K562 (cell line): Measurements from ENCODE around the gene KPNA4. TPM values are rescaled to one million over a fixed set of nuclear protein-coding genes. Genes with fewer than 3 reads are reported as not detected.

Source experiments
- ATAC-seq: fragments of 200-7000 bp; cut with Tn5 transposase; 3 replicates; pipeline ENCODE4 v1.9.1; 2020; ENCODE audit warnings: moderate library complexity
- BruUV-seq: library from RNA; stranded (reverse); fragments of 400-500 nt; replicated peaks from 2 replicates; lab custom pipeline; 2021; lab: Mats Ljungman, UMichigan
- CTCF ChIA-PET: fragments of 300-600 bp; formaldehyde crosslinking; extraction: SDS; loops from one replicate; lab custom pipeline; 2021; ENCODE audit warnings: low intra/inter-chr PET ratio; lab: Yijun Ruan, JAX
- POLR2A ChIA-PET: fragments of 300-600, 350-650 bp; sonication (Branson Sonifier 250); formaldehyde crosslinking; extraction: SDS; loops from one replicate; lab custom pipeline; 2021; ENCODE audit warnings: antibody characterized with exemption, inconsistent platforms; lab: Yijun Ruan, JAX
- DNase-seq, 4 experiments: peaks; one replicate each; pipeline versions ENCODE4 v3.0.0 to v3.0.0-alpha.2; 2011 to 2018; ENCODE audit warnings: low spot score in 3 of 4, mixed read lengths in 3 of 4; ENCODE audit errors: extremely low read depth in 1 of 4
- FAIRE-seq: peaks from 2 replicates; lab custom pipeline; 2011; peaks lifted over from hg19 to GRCh38; lab: Jason Lieb, UNC
- H2AFZ ChIP-seq: 2 replicates; pipeline ENCODE4 v1.6.0; 2011; ENCODE audit warnings: low read depth, low read length, control low read depth, inconsistent platforms
- H3K27ac ChIP-seq: fragments of 200-600 bp; 3 replicates; pipeline ENCODE4 v1.8.0; 2011; ENCODE audit warnings: low read depth, mild to moderate bottlenecking, control low read depth, inconsistent platforms, low read length, moderate library complexity, mixed read lengths; ENCODE audit errors: extremely low read depth
- H3K27me3 ChIP-seq, 2 experiments: fragments of 300-600 bp in 1 of 2; 2 replicates in 1 of 2; 3 replicates in 1 of 2; pipeline versions ENCODE4 v1.6.0 to v1.8.0; 2011; ENCODE audit warnings: inconsistent platforms in 2 of 2, low read length in 2 of 2, mild to moderate bottlenecking in 1 of 2, mixed read lengths in 1 of 2, moderate library complexity in 1 of 2; ENCODE audit not compliant: control insufficient read depth in 2 of 2, insufficient read depth in 2 of 2
- H3K36me3 ChIP-seq: fragments of 300-600 bp; 3 replicates; pipeline ENCODE4 v1.8.0; 2011; ENCODE audit warnings: mild to moderate bottlenecking, low read length, inconsistent platforms; ENCODE audit not compliant: control insufficient read depth, insufficient read depth
- H3K4me1 ChIP-seq, 2 experiments: fragments of 200-600 bp in 1 of 2; replicated peaks in 1 of 2; 2 replicates in 1 of 2; 3 replicates in 1 of 2; pipeline versions ENCODE4 v1.5.1 to v1.8.0; 2011; ENCODE audit warnings: inconsistent platforms in 2 of 2, low read length in 2 of 2, mild to moderate bottlenecking in 1 of 2, mixed read lengths in 1 of 2, moderate library complexity in 1 of 2; ENCODE audit not compliant: control insufficient read depth in 2 of 2, insufficient read depth in 2 of 2
- H3K4me2 ChIP-seq: 2 replicates; pipeline ENCODE4 v1.6.1; 2011; ENCODE audit warnings: low read length, control low read depth, inconsistent platforms, mixed read lengths; ENCODE audit not compliant: insufficient read depth
- H3K4me3 ChIP-seq: fragments of 200-600 bp; sonication (generic), shearing (Covaris generic); 2 replicates; pipeline ENCODE4 v1.5.1; 2016; ENCODE audit warnings: control low read depth, inconsistent platforms
- H3K79me2 ChIP-seq: fragments of 200-600 bp; 3 replicates; pipeline ENCODE4 v1.8.0; 2011; ENCODE audit warnings: low read length, inconsistent platforms; ENCODE audit not compliant: control insufficient read depth, insufficient read depth
- H3K9ac ChIP-seq, 2 experiments: 2 replicates each; pipeline versions ENCODE4 v1.6.0 to v1.6.1; 2011; ENCODE audit warnings: low read depth in 2 of 2, low read length in 2 of 2, control low read depth in 1 of 2, inconsistent platforms in 1 of 2, mild to moderate bottlenecking in 1 of 2, mixed read lengths in 1 of 2; ENCODE audit not compliant: insufficient read depth in 1 of 2
- H3K9me1 ChIP-seq: one replicate; pipeline ENCODE4 v1.6.0; 2011; ENCODE audit warnings: inconsistent platforms, mild to moderate bottlenecking, low read length, moderate library complexity; ENCODE audit not compliant: control insufficient read depth, insufficient read depth
- H3K9me3 ChIP-seq: replicated peaks from 2 replicates; pipeline ENCODE4 v1.5.1; 2011; ENCODE audit warnings: low read depth, low read length, inconsistent platforms; ENCODE audit not compliant: control insufficient read depth, insufficient read depth
- H4K20me1 ChIP-seq: replicated peaks from 2 replicates; pipeline ENCODE4 v1.6.1; 2011; ENCODE audit warnings: low read length, inconsistent platforms, mixed read lengths; ENCODE audit not compliant: control insufficient read depth, insufficient read depth
- BDP1 ChIP-seq: IDR thresholded peaks from 3 replicates; pipeline ENCODE4 v1.6.1; 2011; ENCODE audit not compliant: insufficient read length, insufficient read depth
- C11orf30 ChIP-seq: fragments of 450-650 bp; IDR thresholded peaks from 2 replicates; pipeline ENCODE4 v1.6.1; 2016; ENCODE audit warnings: low read depth, mild to moderate bottlenecking
- MAFG ChIP-seq: fragments of 450-650 bp; conservative IDR thresholded peaks from 2 replicates; pipeline ENCODE4 v1.6.1; 2016; ENCODE audit warnings: missing genetic modification characterization, missing compliant biosample characterization
- MAFK ChIP-seq: IDR thresholded peaks from 2 replicates; pipeline ENCODE4 v1.6.1; 2011; ENCODE audit warnings: low read length, improper control_type of control experiment
- PBX2 ChIP-seq, 2 experiments: IDR thresholded peaks in 1 of 2; conservative IDR thresholded peaks in 1 of 2; 2 replicates each; pipeline ENCODE4 v1.6.1; 2016; ENCODE audit warnings: low read depth in 2 of 2, mild to moderate bottlenecking in 1 of 2, missing compliant biosample characterization in 1 of 2, missing genetic modification characterization in 1 of 2, moderate library complexity in 1 of 2
- PKNOX1 ChIP-seq: fragments of 450-650 bp; IDR thresholded peaks from 2 replicates; pipeline ENCODE4 v1.6.1; 2016
- SIN3B ChIP-seq: fragments of 450-650 bp; IDR thresholded peaks from 2 replicates; pipeline ENCODE4 v1.6.1; 2017; ENCODE audit warnings: low read depth, mild to moderate bottlenecking, moderate library complexity
- ZNF175 ChIP-seq: fragments of 200-800 bp; sonication (Bioruptor generic); IDR thresholded peaks from 2 replicates; pipeline ENCODE4 v1.6.1; 2016; ENCODE audit warnings: low read depth, mild to moderate bottlenecking, missing genetic modification characterization, missing compliant biosample characterization
- ZNF316 ChIP-seq: fragments of 450-650 bp; IDR thresholded peaks from 2 replicates; pipeline ENCODE4 v1.6.1; 2016
- ZNF609 ChIP-seq: sonication (generic); formaldehyde crosslinking; IDR thresholded peaks from 2 replicates; pipeline ENCODE4 v1.8.1; 2023; ENCODE audit warnings: missing genetic modification reagents, mild to moderate bottlenecking, borderline replicate concordance
- WGBS: fragments of 100-300 bp; shearing (Covaris generic); methylation state at CpG from one replicate; pipeline ENCODE4 v1.1.6; 2016; ENCODE audit warnings: low coverage, mixed read lengths; ENCODE audit not compliant: insufficient coverage; ENCODE audit errors: missing lambda C conversion rate; 5-methylcytosine and 5-hydroxymethylcytosine counted together
- in situ Hi-C: fragments of 300-500 bp; cut with MboI; formaldehyde crosslinking; loops from 4 replicates; pipeline ENCODE4 v1.15.0; 2018; ENCODE audit warnings: inconsistent platforms, mixed read lengths
- intact Hi-C: fragments of 100-400 bp; cut with micrococcal nuclease; formaldehyde crosslinking; loops from 2 replicates; pipeline ENCODE4 v1.14.2; 2022
- polyA plus RNA-seq, 8 experiments: library from polyadenylated mRNA; depleted of rRNA in 4 of 8; stranded (reverse) in 5 of 8; unstranded in 3 of 8; fragments of >200 nt; fragmentation: Nextera tagmentation in 2 of 8; fragmentation: Illumina TruSeq in 1 of 8; extraction: Ambion mirVana in 2 of 8; extraction: Trizol in 1 of 8; gene quantifications; 2 replicates each; pipeline versions ENCODE4 v1.2.1 to v1.2.3, GENCODE V29; 2011 to 2014; ENCODE audit warnings: inconsistent platforms in 1 of 8, missing spikeins in 1 of 8
- total RNA-seq, 7 experiments: library from RNA; depleted of rRNA in 6 of 7; stranded (reverse); fragments of >200 nt in 6 of 7; fragmentation: Illumina TruSeq in 2 of 7; extraction: Trizol in 2 of 7; gene quantifications; 2 replicates each; pipeline versions ENCODE4 v1.2.1 to v1.2.3, GENCODE V29; 2011 to 2021; ENCODE audit warnings: low replicate concordance in 1 of 7

Gene KPNA4
- total and polyA plus RNA-seq, 9 of the 15 experiments (the other 6 are each of a cell fraction or from before 2014, with no cell fraction given), result 13.9 to 66.6 (median 34.5) TPM

GRCh38 chr3:160613661-160614060 lies 48.3 kb upstream of the KPNA4 start:
- WGBS, result 0% methylated on average over 1 of the region's 1 CpG
- no peak for TF ChIP-seq ZNF609
- no peak for TF ChIP-seq BDP1
- no peak for TF ChIP-seq ZNF175 (CRISPR knock-in tag)
- TF ChIP-seq C11orf30, result peak; percentile 37; the same call in 1 of the 2 replicates
- no peak for TF ChIP-seq PBX2 (CRISPR knock-in tag; IDR thresholded peaks at IDR 0.05; ENCODE audit: low read depth)
- 0 out of 2 replicates have a peak, but pooled peaks have one; percentile 22 for TF ChIP-seq PBX2 (tag; conservative IDR thresholded peaks at IDR 0.05; ENCODE audit: low read depth)
- peak; percentile 56 for TF ChIP-seq ZNF316
- TF ChIP-seq SIN3B, result no peak
- peak; percentile 60; the same call in 1 of the 2 replicates for TF ChIP-seq PKNOX1
- TF ChIP-seq MAFG, result peak; percentile 45
- 0 out of 2 replicates have a peak, but pooled peaks have one; percentile 10 for TF ChIP-seq MAFK
- POLR2A ChIA-PET, result no interaction called here
- DNase-seq (no peak), ATAC-seq (no peak), FAIRE-seq (no peak)
- Histone ChIP-seq H3K9ac (no peak overlapping the region), H4K20me1 (no peaks in the 10 kb centered on the region), H3K9me3 (no peaks in the 10 kb centered on the region), H3K27me3 (no peaks in the 10 kb centered on the region; a peak in 2 of 5 replicates), H2AFZ (no peak overlapping the region), H3K4me3 (no peak overlapping the region), H3K79me2 (no peaks in the 10 kb centered on the region), H3K27ac (no peak overlapping the region), H3K4me2 (no peak overlapping the region), H3K36me3 (no peaks in the 10 kb centered on the region), H3K4me1 (no peaks in the 10 kb centered on the region), H3K9me1 (no peaks in the 10 kb centered on the region)
- intact Hi-C loops (no loop called here), in situ Hi-C loops (no loop called here)
- CTCF ChIA-PET, result no interaction called here
- BruUV-seq, result no TSS peak
